ENCODE measurements around the gene FAM32A.

GRCh38 chr19:16160445-16160942 lies 24.7 kb upstream of the FAM32A start:
- no peak for TF ChIP-seq POLR2A (IDR thresholded peaks at IDR 0.05)
- no peak for TF ChIP-seq CTCF (IDR thresholded peaks at IDR 0.05)

All from testis (tissue), 2 donors.